ENCODE data around the gene EEA1. TPM values are rescaled to one million over a fixed set of nuclear protein-coding genes. Genes with fewer than 3 reads are reported as not detected.

Gene EEA1
- polyA plus RNA-seq, 6 donors from 2014 or later = 2.0 to 16.0 (median 9.0) TPM

GRCh38 chr12:92928421-92928961 lies 604 bp downstream of the EEA1 start:
- H3K27me3 Mint-ChIP-seq = no peaks in the 10 kb centered on the region
- H3K4me1 Mint-ChIP-seq = peaks cover 20 to 38% (median 32%) of the 10 kb centered on the region in 3 donors
- no peaks in the 10 kb centered on the region for H3K9me3 Mint-ChIP-seq
- peak overlapping the region; percentile 90 to 96 (median 94) for H3K27ac Mint-ChIP-seq
- DNase-seq (peak; percentile 51), ATAC-seq (ENCODE audit: low read depth in 2 of 2) (peak; percentile 15 to 27)
- peak overlapping the region; percentile 84 to 95 (median 94) for H3K4me3 Mint-ChIP-seq
- H3K36me3 Mint-ChIP-seq = no peaks in the 10 kb centered on the region

GRCh38 chr12:92927436-92928281 lies 1.4 kb downstream of the EEA1 start:
- peaks cover 24 to 42% (median 33%) of the 10 kb centered on the region in 3 donors for H3K4me1 Mint-ChIP-seq
- peak overlapping the region; percentile 83 to 93 (median 89) for H3K4me3 Mint-ChIP-seq
- DNase-seq (no peak), ATAC-seq (ENCODE audit: low read depth in 2 of 2) (no peak)
- H3K9me3 Mint-ChIP-seq = no peaks in the 10 kb centered on the region
- H3K27ac Mint-ChIP-seq = peak overlapping the region; percentile 90 to 96 (median 94)
- no peaks in the 10 kb centered on the region for H3K36me3 Mint-ChIP-seq
- H3K27me3 Mint-ChIP-seq = no peaks in the 10 kb centered on the region

GRCh38 chr12:92927055-92927435 lies 2.0 kb downstream of the EEA1 start:
- DNase-seq (no peak), ATAC-seq (ENCODE audit: low read depth in 2 of 2) (no peak)
- H3K4me3 Mint-ChIP-seq = peak overlapping the region in 6 of 8 donors; percentile 83 to 93 (median 88)
- H3K27me3 Mint-ChIP-seq = no peaks in the 10 kb centered on the region
- peaks cover 0 to 2% (median 0%) of the 10 kb centered on the region in 7 donors for H3K9me3 Mint-ChIP-seq
- no peaks in the 10 kb centered on the region for H3K36me3 Mint-ChIP-seq
- H3K27ac Mint-ChIP-seq = peak overlapping the region in 4 of 6 donors; percentile 41 to 96 (median 92)
- peaks cover 26 to 46% (median 37%) of the 10 kb centered on the region in 3 donors for H3K4me1 Mint-ChIP-seq

GRCh38 chr12:92926549-92926948 lies 2.5 kb downstream of the EEA1 start:
- Mint-ChIP-seq H3K27ac (peak overlapping the region in 4 of 6 donors; percentile 52 to 95 (median 76)), H3K36me3 (no peaks in the 10 kb centered on the region), H3K27me3 (no peaks in the 10 kb centered on the region), H3K9me3 (peaks cover 0 to 5% (median 0%) of the 10 kb centered on the region in 7 donors), H3K4me3 (peak overlapping the region in 3 of 8 donors; percentile 30 to 93 (median 90)), H3K4me1 (peaks cover 28 to 50% (median 39%) of the 10 kb centered on the region in 3 donors)
- no peak for ATAC-seq (ENCODE audit: low read depth in 2 of 2)
- DNase-seq = no peak

- H3K36me3 Mint-ChIP-seq = no peaks in the 10 kb centered on the region
- no peak overlapping the region for H3K4me3 Mint-ChIP-seq
- no peaks in the 10 kb centered on the region for H3K27me3 Mint-ChIP-seq
- peak overlapping the region in 3 of 6 donors; percentile 0 to 19 (median 4) for H3K27ac Mint-ChIP-seq
- H3K4me1 Mint-ChIP-seq = peaks cover 16 to 27% (median 16%) of the 10 kb centered on the region in 3 donors
- ATAC-seq (ENCODE audit: low read depth in 2 of 2) (no peak), DNase-seq (no peak)
- H3K9me3 Mint-ChIP-seq = peaks cover 0 to 5% (median 0%) of the 10 kb centered on the region in 7 donors
These were observed 7.2 kb downstream of the EEA1 start for GRCh38 chr12:92921877-92922276.

- no peaks in the 10 kb centered on the region for H3K9me3 Mint-ChIP-seq
- no peak overlapping the region for H3K4me3 Mint-ChIP-seq
- peaks cover 11 to 29% (median 26%) of the 10 kb centered on the region in 3 donors for H3K4me1 Mint-ChIP-seq
- ATAC-seq (ENCODE audit: low read depth in 2 of 2) (no peak), DNase-seq (no peak)
- H3K27ac Mint-ChIP-seq = no peak overlapping the region
- no peaks in the 10 kb centered on the region for H3K27me3 Mint-ChIP-seq
- peaks cover 0 to 13% of the 10 kb centered on the region in 2 donors for H3K36me3 Mint-ChIP-seq
These were observed 13.7 kb downstream of the EEA1 start for GRCh38 chr12:92915365-92915764.

GRCh38 chr12:92914170-92914569 lies 14.9 kb downstream of the EEA1 start:
- no peaks in the 10 kb centered on the region for H3K9me3 Mint-ChIP-seq
- H3K36me3 Mint-ChIP-seq = peaks cover 0 to 13% of the 10 kb centered on the region in 2 donors
- DNase-seq = no peak
- H3K27ac Mint-ChIP-seq = peak overlapping the region in 1 of 6 donors; percentile 81
- no peak for ATAC-seq (ENCODE audit: low read depth in 2 of 2)
- H3K27me3 Mint-ChIP-seq = no peaks in the 10 kb centered on the region
- no peak overlapping the region for H3K4me3 Mint-ChIP-seq
- peaks cover 11 to 29% (median 28%) of the 10 kb centered on the region in 3 donors for H3K4me1 Mint-ChIP-seq

- Mint-ChIP-seq H3K9me3 (peaks cover 0 to 3% (median 0%) of the 10 kb centered on the region in 7 donors), H3K4me3 (no peak overlapping the region), H3K27me3 (no peaks in the 10 kb centered on the region), H3K36me3 (peaks cover 0 to 13% of the 10 kb centered on the region in 2 donors), H3K4me1 (peaks cover 15 to 37% (median 35%) of the 10 kb centered on the region in 3 donors), H3K27ac (no peak overlapping the region)
- ATAC-seq (ENCODE audit: low read depth in 2 of 2) (no peak), DNase-seq (no peak)
These were observed 16.4 kb downstream of the EEA1 start for GRCh38 chr12:92912672-92913071.

GRCh38 chr12:92912052-92912451 lies 17.0 kb downstream of the EEA1 start:
- DNase-seq = no peak
- Mint-ChIP-seq H3K4me3 (no peak overlapping the region), H3K36me3 (peaks cover 0 to 13% of the 10 kb centered on the region in 2 donors), H3K27me3 (no peaks in the 10 kb centered on the region), H3K9me3 (peaks cover 0 to 3% (median 0%) of the 10 kb centered on the region in 7 donors), H3K27ac (peak overlapping the region in 1 of 6 donors; percentile 1), H3K4me1 (peaks cover 20 to 43% (median 42%) of the 10 kb centered on the region in 3 donors)
- no peak for ATAC-seq (ENCODE audit: low read depth in 2 of 2)

- Mint-ChIP-seq H3K27ac (no peak overlapping the region), H3K27me3 (no peaks in the 10 kb centered on the region), H3K36me3 (peaks cover 0 to 13% of the 10 kb centered on the region in 2 donors), H3K4me3 (no peak overlapping the region), H3K4me1 (peaks cover 20 to 47% (median 43%) of the 10 kb centered on the region in 3 donors), H3K9me3 (peaks cover 0 to 3% (median 0%) of the 10 kb centered on the region in 7 donors)
- DNase-seq (no peak), ATAC-seq (ENCODE audit: low read depth in 2 of 2) (no peak)
These were observed 17.8 kb downstream of the EEA1 start for GRCh38 chr12:92911339-92911738.

GRCh38 chr12:92908108-92908507 lies 21.0 kb downstream of the EEA1 start:
- H3K4me3 Mint-ChIP-seq = no peak overlapping the region
- peaks cover 0 to 4% of the 10 kb centered on the region in 2 donors for H3K36me3 Mint-ChIP-seq
- peaks cover 16 to 51% (median 40%) of the 10 kb centered on the region in 3 donors for H3K4me1 Mint-ChIP-seq
- ATAC-seq (ENCODE audit: low read depth in 2 of 2) = no peak
- H3K27me3 Mint-ChIP-seq = no peaks in the 10 kb centered on the region
- no peak for DNase-seq
- peak overlapping the region in 1 of 6 donors; percentile 2 for H3K27ac Mint-ChIP-seq
- peaks cover 0 to 3% (median 0%) of the 10 kb centered on the region in 7 donors for H3K9me3 Mint-ChIP-seq

- no peak for DNase-seq
- no peak overlapping the region for H3K27ac Mint-ChIP-seq
- no peaks in the 10 kb centered on the region for H3K27me3 Mint-ChIP-seq
- ATAC-seq (ENCODE audit: low read depth in 2 of 2) = no peak
- peaks cover 12 to 32% (median 30%) of the 10 kb centered on the region in 3 donors for H3K4me1 Mint-ChIP-seq
- peak overlapping the region in 1 of 8 donors; percentile 47 for H3K4me3 Mint-ChIP-seq
- peaks cover 0 to 3% (median 0%) of the 10 kb centered on the region in 7 donors for H3K9me3 Mint-ChIP-seq
- H3K36me3 Mint-ChIP-seq = no peaks in the 10 kb centered on the region
These were observed 23.1 kb downstream of the EEA1 start for GRCh38 chr12:92905811-92906554.

GRCh38 chr12:92905258-92905810 lies 23.8 kb downstream of the EEA1 start:
- no peak for DNase-seq
- Mint-ChIP-seq H3K4me3 (no peak overlapping the region), H3K36me3 (no peaks in the 10 kb centered on the region), H3K4me1 (peaks cover 12 to 32% (median 30%) of the 10 kb centered on the region in 3 donors), H3K27me3 (no peaks in the 10 kb centered on the region), H3K27ac (no peak overlapping the region), H3K9me3 (peaks cover 0 to 3% (median 0%) of the 10 kb centered on the region in 7 donors)
- no peak for ATAC-seq (ENCODE audit: low read depth in 2 of 2)
